Stimulated activated CD8-positive, alpha-beta memory T cell treated with anti-CD3 and anti-CD28 coated beads, Interleukin-12 subunit alpha, Interleukin-12 subunit beta, amount 100 ng/mL, for 1 hour (primary cell): Measurements from ENCODE around the gene IL22RA1.

Experiments used
- DNase-seq: peaks from one replicate; pipeline ENCODE4 v3.0.0-alpha.2; 2020; ENCODE audit warnings: low read depth

Gene IL22RA1

DNA sequence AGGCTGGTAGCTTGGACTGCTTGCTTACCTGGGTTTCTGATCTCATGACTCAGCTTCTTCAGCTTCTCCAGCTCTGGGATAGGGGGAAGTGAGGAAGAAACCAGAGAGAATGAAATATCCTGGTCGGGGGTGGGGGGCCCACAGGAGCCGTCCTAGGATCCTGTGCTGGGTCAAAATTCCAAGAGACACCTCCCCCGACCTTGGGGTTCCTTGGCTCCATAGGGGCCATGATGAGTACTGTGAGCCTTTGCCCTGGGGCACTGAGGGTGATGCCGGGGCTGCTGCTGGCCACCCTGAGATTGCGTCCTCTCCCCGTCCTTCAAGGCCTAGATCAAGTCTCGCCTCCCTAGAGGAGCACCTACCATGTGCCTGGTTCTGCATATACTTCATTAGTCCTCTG, 71.0 kb downstream of the IL22RA1 start:
- no peak for DNase-seq

DNA sequence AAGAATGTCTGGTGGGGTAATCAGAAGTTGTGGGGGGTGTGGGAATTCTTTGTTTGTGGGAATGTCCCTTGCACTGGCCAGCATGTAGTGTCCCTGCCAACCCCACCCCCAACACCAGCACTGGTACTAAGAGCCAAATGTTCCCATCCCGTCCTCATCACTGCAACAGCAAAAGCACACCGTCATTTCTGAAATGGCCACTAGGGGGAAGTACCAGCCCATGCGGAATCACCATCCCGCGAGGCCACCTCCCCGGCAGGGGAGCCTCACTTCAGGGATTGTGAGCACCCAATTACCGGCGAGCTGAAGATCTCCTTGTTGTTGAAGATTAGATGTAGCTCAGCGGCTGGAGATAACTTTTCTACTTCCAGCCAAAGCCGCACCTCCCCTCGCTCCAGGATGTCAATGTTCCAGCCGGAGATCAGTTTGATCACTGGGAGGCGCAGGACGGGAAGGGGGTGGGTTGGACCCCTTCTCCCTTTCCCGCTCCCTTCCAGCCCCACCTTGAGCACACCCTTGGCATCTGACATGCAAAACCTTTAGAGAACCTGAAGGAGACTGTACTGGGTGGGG, 72.0 kb downstream of the IL22RA1 start:
- peak; percentile 62 for DNase-seq

DNA sequence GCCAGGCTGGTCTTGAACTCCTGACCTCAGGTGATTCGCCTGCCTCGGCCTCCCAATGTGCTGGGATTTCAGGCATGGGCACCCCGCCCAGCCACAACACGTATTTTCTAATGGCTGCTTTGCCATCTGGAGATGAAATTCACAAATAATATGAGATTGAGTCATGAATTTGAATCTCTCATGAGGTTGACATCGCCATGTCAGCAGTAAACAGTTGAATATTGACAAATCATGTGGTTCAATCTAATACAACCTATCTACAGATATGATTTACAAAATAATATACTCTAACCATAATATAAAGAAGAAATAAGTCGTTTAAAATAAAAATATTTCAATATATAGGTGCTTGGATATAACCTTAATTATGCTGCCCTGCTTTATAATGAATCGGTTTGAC, 73.1 kb downstream of the IL22RA1 start:
- DNase-seq: no peak
